Subcutaneous adipose tissue (tissue), 4 donors: ENCODE measurements around the gene NOP10. TPM values are rescaled to one million over a fixed set of nuclear protein-coding genes. Genes with fewer than 3 reads are reported as not detected.

Experiments used
- total RNA-seq, 4 donors: library from RNA; depleted of rRNA; stranded (reverse); fragments of >200 nt; gene quantifications; one replicate each; pipeline ENCODE4 v1.1.0, GENCODE V29; 2016
- TF ChIP-seq, protein P1 (sequence below): fragments of 450-650 bp; IDR thresholded peaks from one replicate; pipeline ENCODE4 v1.5.1; 2016; ENCODE audit warnings: low read depth, mild to moderate bottlenecking, control low read depth, antibody characterized with exemption, moderate library complexity

The NOP10 gene
- total RNA-seq, 4 donors from 2014 or later = 82.7 to 244 (median 166) TPM

DNA sequence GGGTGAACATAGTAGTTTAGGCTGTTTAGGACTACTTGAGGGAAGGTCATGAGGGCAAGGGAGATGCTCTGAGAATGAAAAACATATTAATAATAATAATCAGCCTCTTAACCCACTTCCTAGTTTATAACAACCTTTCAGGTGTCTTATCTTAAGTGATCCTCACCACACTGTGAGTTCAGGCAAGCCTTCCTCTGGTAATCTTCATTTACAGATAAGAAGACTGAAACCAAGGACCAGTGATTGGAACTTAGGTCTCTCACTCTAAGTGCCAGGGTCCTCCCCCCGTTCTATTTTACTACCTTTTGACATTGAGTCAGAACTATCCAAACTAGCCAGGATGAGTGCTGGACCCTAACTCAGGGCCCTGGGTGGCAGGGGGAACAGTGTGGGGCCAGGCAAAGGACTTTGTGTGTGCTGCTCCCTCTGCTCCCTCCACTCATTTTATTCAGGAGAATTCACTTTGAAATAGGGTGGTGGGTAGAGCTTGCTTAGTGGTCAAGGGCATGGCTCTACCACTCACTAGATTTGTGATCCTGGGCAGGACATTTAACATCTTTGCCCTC lies 5.9 kb upstream of the NOP10 start:
- TF ChIP-seq, protein P1, sequence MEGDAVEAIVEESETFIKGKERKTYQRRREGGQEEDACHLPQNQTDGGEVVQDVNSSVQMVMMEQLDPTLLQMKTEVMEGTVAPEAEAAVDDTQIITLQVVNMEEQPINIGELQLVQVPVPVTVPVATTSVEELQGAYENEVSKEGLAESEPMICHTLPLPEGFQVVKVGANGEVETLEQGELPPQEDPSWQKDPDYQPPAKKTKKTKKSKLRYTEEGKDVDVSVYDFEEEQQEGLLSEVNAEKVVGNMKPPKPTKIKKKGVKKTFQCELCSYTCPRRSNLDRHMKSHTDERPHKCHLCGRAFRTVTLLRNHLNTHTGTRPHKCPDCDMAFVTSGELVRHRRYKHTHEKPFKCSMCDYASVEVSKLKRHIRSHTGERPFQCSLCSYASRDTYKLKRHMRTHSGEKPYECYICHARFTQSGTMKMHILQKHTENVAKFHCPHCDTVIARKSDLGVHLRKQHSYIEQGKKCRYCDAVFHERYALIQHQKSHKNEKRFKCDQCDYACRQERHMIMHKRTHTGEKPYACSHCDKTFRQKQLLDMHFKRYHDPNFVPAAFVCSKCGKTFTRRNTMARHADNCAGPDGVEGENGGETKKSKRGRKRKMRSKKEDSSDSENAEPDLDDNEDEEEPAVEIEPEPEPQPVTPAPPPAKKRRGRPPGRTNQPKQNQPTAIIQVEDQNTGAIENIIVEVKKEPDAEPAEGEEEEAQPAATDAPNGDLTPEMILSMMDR = no peak

DNA sequence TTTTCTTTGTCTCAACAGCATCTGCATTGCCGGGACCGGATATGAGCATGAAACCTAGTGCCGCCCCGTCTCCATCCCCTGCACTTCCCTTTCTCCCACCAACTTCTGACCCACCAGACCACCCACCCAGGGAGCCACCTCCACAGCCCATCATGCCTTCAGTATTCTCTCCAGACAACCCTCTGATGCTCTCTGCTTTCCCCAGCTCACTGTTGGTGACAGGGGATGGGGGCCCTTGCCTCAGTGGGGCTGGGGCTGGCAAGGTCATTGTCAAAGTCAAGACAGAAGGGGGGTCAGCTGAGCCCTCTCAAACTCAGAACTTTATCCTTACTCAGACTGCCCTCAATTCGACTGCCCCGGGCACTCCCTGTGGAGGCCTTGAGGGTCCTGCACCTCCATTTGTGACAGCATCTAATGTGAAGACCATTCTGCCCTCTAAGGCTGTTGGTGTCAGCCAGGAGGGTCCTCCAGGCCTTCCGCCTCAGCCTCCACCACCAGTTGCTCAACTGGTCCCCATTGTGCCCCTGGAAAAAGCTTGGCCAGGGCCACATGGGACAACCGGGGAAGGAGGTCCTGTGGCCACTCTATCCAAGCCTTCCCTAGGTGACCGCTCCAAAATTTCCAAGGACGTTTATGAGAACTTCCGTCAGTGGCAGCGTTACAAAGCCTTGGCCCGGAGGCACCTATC lies 5.2 kb upstream of the NOP10 start:
- TF ChIP-seq, protein P1 = no peak

DNA sequence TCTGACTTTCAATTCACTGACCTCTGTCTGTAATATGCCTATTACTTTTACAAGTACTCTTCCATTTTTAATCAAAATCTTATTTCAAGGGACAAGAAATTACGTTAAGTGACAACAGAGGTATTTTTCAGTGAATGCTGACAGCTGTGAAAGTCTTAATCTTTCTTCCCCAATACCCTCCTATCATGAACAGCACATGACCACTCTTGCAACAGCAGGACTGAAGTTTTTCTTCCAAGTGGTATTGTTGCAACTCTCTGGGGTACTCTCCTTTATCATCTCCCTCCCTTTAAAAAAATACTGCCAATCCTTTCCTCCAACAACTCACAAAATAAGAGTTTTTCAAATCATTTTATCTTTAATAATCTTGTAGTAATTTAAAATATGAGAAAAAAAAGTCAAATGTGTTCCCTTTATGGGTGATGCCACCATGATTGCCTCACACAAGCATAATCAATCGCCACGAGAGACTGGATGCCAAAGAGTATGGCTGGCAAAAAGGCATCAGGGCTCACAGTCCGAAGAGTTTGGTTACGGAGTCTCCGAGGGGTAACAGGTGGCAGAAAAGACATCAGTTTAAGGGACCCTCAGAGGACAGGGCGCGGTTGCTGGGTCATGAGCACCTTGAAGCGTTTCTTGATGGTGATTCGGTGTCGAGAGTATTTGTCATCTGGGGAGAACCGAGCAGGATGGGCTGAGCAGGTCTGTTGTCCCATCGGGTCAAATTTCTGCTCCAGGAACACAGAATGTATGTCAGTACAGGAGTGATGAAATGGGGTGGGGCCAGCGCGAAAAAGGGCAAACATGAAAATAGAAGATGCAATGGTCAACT lies 1.3 kb downstream of the NOP10 start:
- TF ChIP-seq, protein P1 = no peak

DNA sequence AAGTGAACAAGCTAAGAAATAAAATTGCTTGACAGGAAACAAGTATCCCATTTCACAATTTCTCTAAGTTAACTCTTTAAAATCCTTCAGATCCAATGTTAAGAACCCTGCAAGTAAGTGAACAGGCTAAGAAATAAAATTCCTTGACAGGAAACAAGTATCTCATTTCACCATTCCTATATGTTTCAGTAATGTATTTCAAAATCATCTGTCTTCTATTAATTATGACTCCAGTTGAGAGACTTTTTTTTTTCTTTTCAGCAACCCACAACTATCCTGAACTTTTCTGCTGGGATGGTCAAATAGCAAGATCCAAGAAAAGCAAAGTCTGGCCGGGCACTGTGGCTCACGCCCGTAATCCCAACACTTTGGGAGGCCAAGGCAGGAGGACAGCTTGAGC lies 3.0 kb downstream of the NOP10 start:
- TF ChIP-seq, protein P1 = no peak

DNA sequence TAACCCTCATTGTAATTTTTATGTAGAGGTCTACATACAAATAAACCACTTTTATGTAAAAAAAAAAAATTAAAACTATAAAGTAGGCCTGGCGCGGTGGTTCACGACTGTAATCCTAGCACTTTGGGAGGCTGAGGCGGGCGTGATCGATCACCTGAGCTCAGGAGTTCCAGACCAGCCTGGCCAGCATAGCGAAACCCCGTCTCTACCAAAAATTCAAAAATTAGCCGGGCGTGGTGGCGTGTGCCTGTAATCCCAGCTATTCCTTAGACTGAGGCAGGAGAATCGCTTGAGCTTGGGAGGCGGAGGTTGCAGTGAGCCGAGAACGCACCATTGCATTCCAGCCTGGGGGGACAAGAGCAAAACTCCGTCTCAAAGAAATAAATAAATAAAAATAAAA lies 4.6 kb downstream of the NOP10 start:
- TF ChIP-seq, protein P1 = no peak

DNA sequence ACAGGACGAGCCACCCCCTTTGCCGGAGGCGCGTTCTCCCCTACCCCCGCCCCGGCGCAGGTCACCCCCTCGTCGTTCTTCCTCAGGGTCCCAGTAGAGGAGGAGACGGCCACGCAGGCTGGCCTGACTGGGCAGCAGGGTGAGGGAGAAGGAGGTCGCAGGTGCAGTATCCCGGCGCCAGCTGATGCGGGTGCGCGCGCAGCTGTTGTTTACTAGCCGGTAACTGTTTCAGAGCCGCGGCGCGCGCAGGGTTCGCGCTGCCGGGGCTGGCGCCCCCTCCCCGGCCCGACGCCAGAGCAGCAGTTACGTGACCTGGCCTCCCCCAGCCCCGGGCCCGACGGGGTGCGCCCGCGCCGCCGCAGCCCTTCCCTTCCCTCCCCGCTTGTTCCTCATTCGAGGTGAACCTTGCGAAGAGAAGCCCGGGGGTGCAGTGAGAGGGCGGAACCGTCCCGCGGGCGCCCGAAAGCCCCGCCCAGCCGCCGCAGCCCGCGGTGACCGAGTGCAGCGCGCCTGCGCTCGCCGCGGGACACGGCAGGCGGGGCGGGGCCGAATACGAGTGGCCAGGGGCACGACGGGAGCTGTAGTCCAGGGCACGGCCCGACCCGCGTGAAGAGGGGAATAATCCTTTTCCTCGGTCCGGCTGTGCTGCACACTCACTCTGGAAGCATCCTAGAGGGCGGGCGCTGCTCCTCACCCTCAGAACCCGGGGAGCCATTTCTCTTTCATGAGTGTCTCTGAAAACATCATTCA lies 5.2 kb downstream of the NOP10 start, which contains the start of gene SLC12A6:
TSS of gene SLC12A6 (minus strand) at position 225 of the 750 bp plus-strand sequence. CDS start 1,101 bp downstream, outside the sequence.
- TF ChIP-seq, protein P1 = no peak
